ENCODE measurements around the gene RTKN2. TPM values are rescaled to one million over a fixed set of nuclear protein-coding genes. Genes with fewer than 3 reads are reported as not detected.

Gene RTKN2
- total and polyA plus RNA-seq, 2 of the 4 experiments (the other 2 are of a cell fraction): 0.75 to 0.90 TPM

DNA sequence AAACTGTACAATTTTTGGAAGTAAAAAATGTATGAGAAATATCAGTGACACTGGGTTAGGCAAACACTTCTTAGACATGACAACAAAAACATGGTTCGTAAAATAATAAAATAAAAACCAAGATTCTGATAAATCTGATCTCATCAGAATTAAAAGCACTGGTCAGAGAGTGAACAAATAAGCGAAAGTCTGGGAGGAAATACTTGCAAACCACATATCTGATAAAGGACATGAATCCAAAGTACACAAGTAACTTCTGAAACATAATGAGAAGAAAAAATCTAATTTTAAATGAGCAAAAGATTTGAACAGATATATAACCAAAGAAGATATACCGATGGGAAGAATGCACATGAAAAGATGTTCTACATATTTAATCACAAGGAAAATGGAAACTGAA is 91.5 kb downstream of the RTKN2 start:
- Histone ChIP-seq H4K91ac (ENCODE audit: insufficient read depth, low read depth, low read length) (no peak overlapping the region), H2AFZ (replicated peaks; ENCODE audit: low read length, poor library complexity) (no peak overlapping the region), H2BK120ac (ENCODE audit: low read depth, low read length) (no peak overlapping the region), H2BK20ac (ENCODE audit: low read depth, low read length) (no peak overlapping the region), H3K9ac (ENCODE audit: low read depth, low read length) (no peak overlapping the region), H3K4me1 (ENCODE audit: control insufficient read depth, insufficient read depth, low read length) (no peaks in the 10 kb centered on the region; the same call in 1 of the 2 replicates), H2AK9ac (replicated peaks; ENCODE audit: low read depth, low read length, poor library complexity) (no peak overlapping the region), H3K14ac (replicated peaks; ENCODE audit: low read depth, low read length) (no peak overlapping the region), H3K9me3 (ENCODE audit: control insufficient read depth, insufficient read depth, low read length) (peaks cover 6% of the 10 kb centered on the region), H4K8ac (ENCODE audit: low read depth in 2 of 2, low read length in 2 of 2) (no peak overlapping the region), H4K20me1 (ENCODE audit: insufficient read depth, low read length) (no peaks in the 10 kb centered on the region), H4K5ac (ENCODE audit: low read depth, low read length) (no peak overlapping the region), H3K56ac (ENCODE audit: extremely low read depth, insufficient read depth, low read length) (no peak overlapping the region), H3K4me3 (ENCODE audit: insufficient read depth, low read depth, low read length) (no peak overlapping the region), H2AK5ac (ENCODE audit: low read depth, low read length) (no peak overlapping the region), H2BK15ac (ENCODE audit: low read depth, low read length) (no peak overlapping the region), H3K79me1 (ENCODE audit: low read depth in 1 of 2, low read length in 2 of 2) (no peaks in the 10 kb centered on the region), H3K23ac (ENCODE audit: low read depth, low read length) (no peak overlapping the region), H3K27me3 (ENCODE audit: control insufficient read depth, insufficient read depth, low read length) (no peaks in the 10 kb centered on the region), H3K36me3 (ENCODE audit: control insufficient read depth, insufficient read depth, low read length) (no peaks in the 10 kb centered on the region), H3K18ac (ENCODE audit: low read depth, low read length) (no peak overlapping the region), H3K4me2 (ENCODE audit: low read depth, low read length) (no peak overlapping the region), H3K27ac (ENCODE audit: insufficient read depth, low read length) (no peak overlapping the region), H2BK5ac (ENCODE audit: low read depth, low read length, poor library complexity, severe bottlenecking) (no peak overlapping the region), H3K9me1 (ENCODE audit: insufficient read depth, low read length) (no peaks in the 10 kb centered on the region), H3K4ac (ENCODE audit: low read depth, low read length) (no peak overlapping the region)
- CTCF ChIA-PET: no interaction called here
- ATAC-seq (ENCODE audit: low read depth): no peak
- intact Hi-C loops (cut with micrococcal nuclease): loop anchor here (5.0 kb wide), 1 partner anchor 35 kb away; no protein-coding TSS in a partner anchor
- dilution Hi-C loops (cut with HindIII; ENCODE audit: low sequenced_read_pairs, unreplicated experiment): no loop called here
- WGBS, 2 experiments (ENCODE audit: extremely low coverage in 2 of 2, insufficient read length in 1 of 2): no CpG with 5 or more reads among the region's 3 CpGs
- POLR2A ChIA-PET (ENCODE audit: unreplicated experiment): no interaction called here
- in situ Hi-C loops (cut with MboI; ENCODE audit: low sequenced_read_pairs): no loop called here
- no peak for DNase-seq
- BruUV-seq (replicated peaks): no TSS peak
- TF ChIP-seq SMC3 (IDR thresholded peaks at IDR 0.05; ENCODE audit: low read depth, low read length): no peak
- TF ChIP-seq BHLHE40 (IDR thresholded peaks at IDR 0.05; ENCODE audit: low read depth, low read length): no peak
- TF ChIP-seq RAD21 (IDR thresholded peaks at IDR 0.05; ENCODE audit: low read length): no peak
- no peak for TF ChIP-seq ELK1 (IDR thresholded peaks at IDR 0.05; ENCODE audit: borderline replicate concordance, low read depth, low read length)
- TF ChIP-seq FOS (IDR thresholded peaks at IDR 0.05; ENCODE audit: low read depth, low read length): no peak
- TF ChIP-seq RCOR1 (IDR thresholded peaks at IDR 0.05; ENCODE audit: insufficient replicate concordance, low read length): no peak
- TF ChIP-seq MXI1 (IDR thresholded peaks at IDR 0.05; ENCODE audit: borderline replicate concordance, low read depth, low read length): no peak
- TF ChIP-seq, protein P1, sequence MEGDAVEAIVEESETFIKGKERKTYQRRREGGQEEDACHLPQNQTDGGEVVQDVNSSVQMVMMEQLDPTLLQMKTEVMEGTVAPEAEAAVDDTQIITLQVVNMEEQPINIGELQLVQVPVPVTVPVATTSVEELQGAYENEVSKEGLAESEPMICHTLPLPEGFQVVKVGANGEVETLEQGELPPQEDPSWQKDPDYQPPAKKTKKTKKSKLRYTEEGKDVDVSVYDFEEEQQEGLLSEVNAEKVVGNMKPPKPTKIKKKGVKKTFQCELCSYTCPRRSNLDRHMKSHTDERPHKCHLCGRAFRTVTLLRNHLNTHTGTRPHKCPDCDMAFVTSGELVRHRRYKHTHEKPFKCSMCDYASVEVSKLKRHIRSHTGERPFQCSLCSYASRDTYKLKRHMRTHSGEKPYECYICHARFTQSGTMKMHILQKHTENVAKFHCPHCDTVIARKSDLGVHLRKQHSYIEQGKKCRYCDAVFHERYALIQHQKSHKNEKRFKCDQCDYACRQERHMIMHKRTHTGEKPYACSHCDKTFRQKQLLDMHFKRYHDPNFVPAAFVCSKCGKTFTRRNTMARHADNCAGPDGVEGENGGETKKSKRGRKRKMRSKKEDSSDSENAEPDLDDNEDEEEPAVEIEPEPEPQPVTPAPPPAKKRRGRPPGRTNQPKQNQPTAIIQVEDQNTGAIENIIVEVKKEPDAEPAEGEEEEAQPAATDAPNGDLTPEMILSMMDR (conservative IDR thresholded peaks at IDR 0.05; ENCODE audit: low read depth, low read length): no peak
- TF ChIP-seq MAZ (IDR thresholded peaks at IDR 0.05; ENCODE audit: borderline replicate concordance, low read depth, low read length): no peak
- no peak for TF ChIP-seq POLR2A (IDR thresholded peaks at IDR 0.05; ENCODE audit: low read depth, low read length)
- no peak for TF ChIP-seq NFE2L2 (IDR thresholded peaks at IDR 0.05; ENCODE audit: low read depth, low read length)
- no peak for TF ChIP-seq CHD1 (IDR thresholded peaks at IDR 0.05; ENCODE audit: low read depth, low read length)
- TF ChIP-seq, protein P2, sequence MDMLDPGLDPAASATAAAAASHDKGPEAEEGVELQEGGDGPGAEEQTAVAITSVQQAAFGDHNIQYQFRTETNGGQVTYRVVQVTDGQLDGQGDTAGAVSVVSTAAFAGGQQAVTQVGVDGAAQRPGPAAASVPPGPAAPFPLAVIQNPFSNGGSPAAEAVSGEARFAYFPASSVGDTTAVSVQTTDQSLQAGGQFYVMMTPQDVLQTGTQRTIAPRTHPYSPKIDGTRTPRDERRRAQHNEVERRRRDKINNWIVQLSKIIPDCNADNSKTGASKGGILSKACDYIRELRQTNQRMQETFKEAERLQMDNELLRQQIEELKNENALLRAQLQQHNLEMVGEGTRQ (IDR thresholded peaks at IDR 0.05; ENCODE audit: low read depth, low read length): no peak
- no peak for TF ChIP-seq CEBPB (IDR thresholded peaks at IDR 0.05; ENCODE audit: low read depth, low read length)

Measured in IMR-90 (cell line).